Activated CD8-positive, alpha-beta memory T cell treated with anti-CD3 and anti-CD28 coated beads for 36 hours (primary cell): Measurements from ENCODE around the gene AFF3. TPM values are rescaled to one million over a fixed set of nuclear protein-coding genes. Genes with fewer than 3 reads are reported as not detected.
"Not testable (repeated sequence)": the region's sequence is repeated elsewhere in the genome, so short reads cannot be mapped to it uniquely, and the experiment has no call there.

ENCODE experiments used
- CTCF ChIA-PET: fragments of 350-600 bp; sonication (Branson Sonifier 250); formaldehyde crosslinking; loops from one replicate; lab custom pipeline; 2021; ENCODE audit warnings: antibody characterized with exemption; lab: Charles Lee
- POLR2A ChIA-PET: fragments of 350-600 bp; sonication (Branson Sonifier 250); formaldehyde crosslinking; loops from one replicate; lab custom pipeline; 2021; ENCODE audit warnings: antibody characterized with exemption; lab: Charles Lee
- total RNA-seq, 2 experiments: library from RNA; stranded (reverse); gene quantifications; one replicate each; pipeline ENCODE4 v1.2.3, GENCODE V29; 2021

The AFF3 gene
- total RNA-seq, 2 experiments from 2014 or later: 0.71 to 1.1 TPM

DNA sequence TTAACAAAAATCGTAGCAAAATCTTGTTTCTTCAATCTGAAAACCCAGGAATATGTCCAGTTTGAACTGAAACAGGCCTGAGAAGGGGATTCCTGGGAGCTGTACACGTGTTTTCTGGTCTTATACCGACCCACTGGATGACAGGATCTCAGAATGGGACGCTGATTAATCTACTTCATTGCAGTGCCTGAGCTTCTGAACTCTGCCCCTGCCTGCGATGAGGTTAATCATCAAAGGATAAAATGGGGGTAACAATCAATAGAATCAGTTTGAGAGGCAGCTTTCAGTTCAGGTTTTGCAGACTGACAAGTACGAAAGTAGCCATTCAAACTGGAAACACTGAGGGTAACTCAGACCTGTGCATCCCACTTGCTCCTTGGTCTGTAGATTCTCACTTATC lies 378.6 kb downstream of the AFF3 start:
- CTCF ChIA-PET: no interaction called here
- POLR2A ChIA-PET: no interaction called here

DNA sequence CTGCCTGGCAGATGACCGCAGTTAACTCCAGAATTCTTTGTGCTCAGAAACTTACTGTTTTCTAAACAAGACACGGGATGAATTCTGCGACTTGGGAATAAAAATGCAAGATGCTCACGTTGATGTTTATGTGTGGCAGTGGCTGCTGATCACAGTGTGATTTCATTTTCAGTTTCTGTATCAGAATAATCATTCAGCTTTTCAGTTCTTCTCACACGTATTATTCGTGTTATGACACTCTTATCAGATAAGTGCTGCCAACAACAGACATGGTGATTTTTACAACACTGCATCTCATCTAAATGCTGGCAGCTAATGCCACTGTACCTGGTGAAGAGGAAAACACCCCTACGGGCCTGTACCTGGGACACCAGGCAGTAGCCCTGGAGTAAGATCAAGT lies 379.7 kb downstream of the AFF3 start:
- POLR2A ChIA-PET: no interaction called here

DNA sequence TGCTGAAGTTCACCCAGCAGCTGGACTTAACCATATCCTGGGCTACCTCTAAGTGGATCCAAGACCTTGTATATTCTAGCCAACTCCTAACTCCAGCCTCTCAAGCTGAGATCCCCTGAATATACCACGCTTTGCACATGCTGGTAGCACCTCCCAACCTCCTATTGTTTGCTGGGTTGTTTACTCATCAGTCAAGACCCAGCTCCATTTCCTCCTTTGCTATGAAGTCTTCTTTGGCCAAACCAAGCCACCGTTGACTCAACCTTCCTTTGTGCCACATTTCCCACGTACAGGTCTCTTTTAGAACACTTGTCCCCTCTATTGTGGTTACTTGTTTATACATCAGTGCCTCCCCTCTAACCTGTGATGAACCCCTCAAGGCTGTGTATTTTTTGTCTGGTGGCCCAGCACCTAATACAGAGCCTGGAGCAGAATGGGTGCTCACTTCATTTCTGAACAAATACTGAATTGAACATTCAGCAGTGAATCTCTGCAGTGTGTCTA lies 384.7 kb downstream of the AFF3 start:
- CTCF ChIA-PET: no interaction called here
- POLR2A ChIA-PET: no interaction called here

More for the DNA sequence above, 379.7 kb downstream of the AFF3 start:
- CTCF ChIA-PET: no interaction called here

DNA sequence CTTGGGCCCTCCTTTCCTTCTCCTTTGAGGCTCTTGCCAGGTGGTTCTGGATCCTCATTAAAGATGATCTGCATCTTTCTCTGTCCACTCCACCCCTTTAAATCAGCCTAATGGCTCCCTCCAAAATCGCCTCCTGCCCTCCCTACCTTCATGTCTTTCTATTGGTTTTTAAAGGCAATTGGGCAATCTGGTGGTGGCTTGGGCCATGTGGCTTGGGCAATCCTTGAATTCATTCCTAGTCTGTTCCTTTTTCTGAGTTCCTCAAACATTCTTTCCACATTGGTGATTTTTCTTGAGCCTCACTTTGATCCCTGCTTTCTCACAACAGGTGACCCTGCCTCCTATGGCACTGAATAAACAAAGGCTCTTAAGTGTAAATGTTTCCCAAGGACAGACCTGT lies 386.3 kb downstream of the AFF3 start:
- ChIA-PET POLR2A (no interaction called here), CTCF (no interaction called here)

DNA sequence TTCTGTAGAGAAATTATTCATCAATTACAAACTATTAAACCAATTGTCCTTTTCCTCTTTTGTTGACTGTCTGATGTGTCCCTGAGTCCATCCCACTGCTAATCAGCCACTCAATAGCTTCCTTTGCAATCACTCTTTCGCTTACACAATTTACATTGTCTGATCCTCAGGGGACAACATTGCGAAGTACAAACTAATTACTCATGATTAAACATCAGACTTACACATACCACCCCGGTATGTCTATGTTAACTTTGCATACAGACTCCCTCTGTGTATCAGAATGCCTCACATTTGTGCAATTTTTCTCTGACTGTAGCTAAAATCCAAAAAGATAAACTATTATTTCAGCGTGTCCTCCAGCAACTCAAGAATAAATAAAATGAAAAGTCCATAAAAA lies 388.2 kb downstream of the AFF3 start:
- CTCF ChIA-PET: no interaction called here
- POLR2A ChIA-PET: no interaction called here

DNA sequence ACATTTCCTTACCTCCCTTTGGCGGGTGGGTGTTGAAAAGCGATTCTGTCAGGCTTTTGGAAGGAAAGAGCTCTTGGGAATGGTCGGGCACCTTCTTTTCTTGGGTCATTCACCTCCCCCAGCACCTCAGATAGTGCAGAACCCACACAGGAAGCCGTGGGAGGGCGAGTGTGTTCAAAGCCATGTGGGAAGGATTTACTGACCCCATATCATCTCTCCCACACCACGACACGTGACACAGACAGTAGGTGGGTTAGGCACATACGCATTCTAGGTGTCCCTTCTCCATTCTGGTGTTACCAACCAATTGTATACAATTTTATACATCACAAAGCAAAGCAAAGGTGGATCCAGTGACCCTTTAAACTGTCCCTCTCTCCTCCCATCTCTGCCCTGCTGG lies 388.9 kb downstream of the AFF3 start:
- POLR2A ChIA-PET: no interaction called here
- CTCF ChIA-PET: no interaction called here

DNA sequence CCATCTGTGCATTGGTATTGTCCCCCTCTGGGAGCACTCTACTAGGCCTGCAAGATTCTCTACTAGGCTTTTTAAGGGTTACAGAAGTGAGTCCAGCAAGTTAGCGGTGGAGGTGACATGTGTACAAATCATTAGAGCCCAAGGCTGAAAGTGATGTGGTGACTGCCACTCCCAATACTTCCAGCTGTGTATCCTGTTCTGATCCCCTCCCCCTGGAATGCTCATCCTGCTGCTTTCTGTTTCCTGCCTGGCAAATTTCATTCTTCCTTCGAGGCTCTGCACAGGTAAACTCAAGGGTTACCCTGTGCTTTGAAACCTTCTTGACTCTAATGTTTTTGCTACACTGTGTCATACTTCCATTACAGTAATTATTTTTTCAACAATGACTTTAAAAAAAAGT lies 394.0 kb downstream of the AFF3 start:
- ChIA-PET POLR2A (no interaction called here), CTCF (no interaction called here)

DNA sequence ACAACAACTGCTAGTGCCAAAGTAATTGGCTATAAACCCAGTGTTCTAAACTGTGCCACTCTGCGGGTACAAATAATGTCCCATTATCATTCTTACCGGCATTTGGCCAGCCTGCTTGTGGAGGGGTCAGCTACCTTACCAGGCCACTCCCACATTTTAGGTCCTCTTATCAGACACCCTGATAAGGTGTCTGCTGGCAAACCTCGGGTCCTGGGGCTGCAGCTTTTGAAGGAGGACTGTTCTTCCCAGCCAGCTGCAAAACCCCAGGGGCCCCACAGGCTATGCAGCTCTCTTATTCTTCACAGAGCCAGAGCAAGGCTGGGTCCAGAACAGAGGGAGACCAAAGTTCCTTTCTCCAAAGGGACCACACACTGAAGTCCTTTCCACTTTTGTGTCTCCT lies 394.5 kb downstream of the AFF3 start:
- ChIA-PET POLR2A (no interaction called here), CTCF (no interaction called here)

DNA sequence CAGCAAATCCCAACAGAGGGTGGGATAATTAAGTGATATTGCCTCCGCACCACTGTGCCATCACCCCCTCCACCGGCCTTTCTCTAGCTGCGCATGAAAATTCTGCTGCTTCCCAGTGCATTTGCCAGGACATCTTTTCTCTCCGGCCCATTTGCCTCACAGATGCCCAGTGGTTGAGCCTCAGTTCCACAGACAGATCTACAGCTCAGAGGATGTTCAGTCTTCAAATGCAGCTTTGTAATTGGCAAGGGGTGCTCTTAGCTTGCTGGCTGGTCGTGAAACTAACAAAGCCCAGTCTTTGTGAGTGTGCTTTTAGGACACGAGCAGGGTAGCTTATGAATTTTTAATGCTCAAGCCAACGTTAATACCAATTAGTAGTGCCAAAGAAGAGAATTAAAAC lies 399.2 kb downstream of the AFF3 start:
- POLR2A ChIA-PET: no interaction called here
- CTCF ChIA-PET: no interaction called here

DNA sequence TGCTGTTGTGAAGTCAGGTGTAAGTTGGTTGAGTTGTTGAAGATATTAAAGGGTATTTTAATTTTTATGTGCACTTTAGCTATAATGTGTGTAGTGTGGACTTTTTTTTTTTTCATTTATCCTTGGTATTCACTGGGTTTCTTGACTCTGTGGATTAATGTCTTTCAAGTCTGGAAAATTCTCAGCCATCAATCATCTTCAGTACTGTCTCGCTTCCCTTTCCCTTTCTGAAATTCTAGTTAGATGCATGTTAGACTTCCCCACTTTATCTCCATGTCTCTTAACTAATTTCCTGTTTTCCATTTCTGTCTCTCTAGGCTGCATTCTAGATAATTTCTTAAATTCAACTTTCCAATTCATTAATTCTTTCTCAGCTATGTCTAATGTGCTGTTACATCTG lies 404.9 kb downstream of the AFF3 start:
- ChIA-PET CTCF (no interaction called here), POLR2A (no interaction called here)

DNA sequence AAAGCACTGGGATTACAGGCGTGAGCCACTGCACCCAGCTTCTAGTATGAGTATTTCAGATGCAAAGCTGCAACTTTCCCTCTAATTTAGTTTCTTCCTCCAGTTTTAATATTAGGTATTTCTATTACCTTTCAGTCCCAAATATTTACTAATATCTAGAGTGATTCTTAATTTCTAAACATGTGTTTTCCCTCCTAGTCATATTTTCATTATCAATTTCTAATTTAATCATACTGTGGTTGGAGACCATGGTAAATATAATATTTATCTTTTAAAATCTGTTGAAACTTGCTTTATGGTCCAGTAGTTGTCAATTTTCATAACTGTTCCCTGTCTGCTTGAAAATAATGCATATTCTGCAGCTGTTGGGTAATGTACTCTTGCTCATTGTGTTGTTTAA lies 406.6 kb downstream of the AFF3 start:
- POLR2A ChIA-PET: no interaction called here
- CTCF ChIA-PET: no interaction called here

DNA sequence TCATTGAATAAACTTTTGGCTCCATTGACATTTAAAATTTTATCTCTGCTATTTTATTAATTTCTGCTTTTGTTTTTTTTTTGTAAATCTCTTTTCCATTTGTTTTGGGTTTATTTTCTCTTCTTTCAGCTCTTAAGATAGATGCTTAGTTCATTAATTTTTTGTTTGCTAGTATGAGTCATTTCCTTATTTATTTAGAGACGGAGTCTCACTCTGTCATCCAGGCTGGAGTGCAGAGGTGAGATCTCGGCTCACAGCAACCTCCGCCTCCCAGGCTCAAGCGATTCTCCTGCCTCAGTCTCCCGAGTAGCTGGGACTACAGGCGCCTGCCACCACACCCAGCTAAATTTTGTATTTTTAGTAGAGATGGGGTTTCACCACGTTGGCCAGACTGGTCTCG lies 407.1 kb downstream of the AFF3 start:
- POLR2A ChIA-PET: not testable (repeated sequence)

DNA sequence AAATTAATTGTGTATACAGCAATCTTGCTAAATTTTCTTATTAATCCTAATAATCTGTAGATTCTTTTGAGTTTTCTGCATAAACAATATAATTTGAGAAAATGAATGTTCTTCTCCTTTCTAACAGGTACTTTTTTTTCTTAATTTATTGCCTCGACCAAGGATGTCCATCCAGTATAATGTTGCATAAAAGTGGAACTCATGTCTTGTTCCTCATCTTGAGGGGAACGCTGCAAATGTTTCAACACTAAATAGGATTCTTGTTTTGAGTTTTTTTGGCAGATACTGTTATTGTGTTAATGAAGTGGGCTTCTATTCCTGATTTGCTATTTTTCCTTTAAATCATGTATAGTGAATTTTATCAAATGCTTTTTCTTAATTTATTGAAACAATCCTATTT lies 408.2 kb downstream of the AFF3 start:
- CTCF ChIA-PET: no interaction called here
- POLR2A ChIA-PET: no interaction called here

More for the DNA sequence above, 407.1 kb downstream of the AFF3 start:
- CTCF ChIA-PET: not testable (repeated sequence)

DNA sequence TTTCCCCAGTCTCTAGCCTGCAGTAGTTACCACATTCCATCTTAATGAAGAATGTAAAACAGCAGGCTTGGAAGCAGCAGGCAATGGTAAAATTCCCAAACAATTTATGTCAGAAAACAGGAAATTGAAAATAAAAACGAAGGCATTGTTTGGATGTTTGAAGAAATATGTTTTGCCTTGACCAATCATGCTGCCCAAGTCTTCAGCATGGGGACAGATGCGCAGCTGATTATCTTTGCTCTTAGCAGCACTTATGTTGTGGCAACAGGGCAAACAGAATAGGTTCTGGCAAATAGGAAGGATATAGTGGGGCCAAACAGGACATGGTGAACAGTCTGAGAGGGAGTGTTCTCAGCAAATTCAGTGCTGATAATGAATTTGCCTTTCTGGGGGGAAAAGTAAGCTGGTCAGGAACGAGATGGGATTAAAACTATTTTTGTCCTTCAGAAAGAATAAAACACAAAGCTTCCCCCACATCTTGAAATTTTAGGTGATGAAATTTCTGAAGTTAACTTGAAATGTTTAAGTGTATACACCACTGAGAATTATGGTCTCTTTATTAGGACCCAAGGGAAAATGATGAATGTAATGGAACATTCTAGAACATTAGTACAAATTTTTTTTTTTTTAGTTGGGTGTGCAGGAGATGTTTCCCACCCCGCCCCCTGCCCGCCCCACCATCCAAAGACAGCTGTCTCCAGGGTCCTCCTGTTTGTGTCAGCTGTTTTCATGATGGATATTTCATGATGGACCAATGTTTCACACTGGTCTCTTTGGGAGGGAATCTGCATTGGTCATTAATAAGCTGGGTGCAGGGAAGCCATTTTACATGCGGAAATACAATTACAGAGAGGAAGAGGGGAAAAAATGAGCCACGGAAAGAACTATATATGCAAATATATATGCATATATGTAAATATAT lies 413.0 kb downstream of the AFF3 start:
- ChIA-PET CTCF (no interaction called here), POLR2A (no interaction called here)

DNA sequence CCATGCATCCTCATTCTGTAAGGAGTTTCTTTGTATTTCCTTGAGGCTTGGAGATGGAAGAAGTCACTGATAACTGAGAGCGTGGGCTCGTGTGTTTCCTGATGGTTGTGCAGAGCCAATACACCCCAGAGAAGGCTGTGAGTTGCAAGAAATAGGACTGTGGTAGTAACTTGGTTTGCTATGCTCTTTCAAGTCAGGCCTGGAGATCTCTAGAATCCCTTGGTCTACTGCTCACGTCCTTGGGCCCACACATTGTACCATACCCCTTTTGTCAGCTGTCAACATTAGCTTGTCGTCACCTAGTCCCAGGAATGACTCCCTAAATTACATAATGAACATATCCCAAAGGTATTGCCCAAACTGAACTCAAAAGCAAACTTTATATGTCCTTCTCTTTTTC lies 414.2 kb downstream of the AFF3 start:
- CTCF ChIA-PET: no interaction called here
- POLR2A ChIA-PET: no interaction called here

DNA sequence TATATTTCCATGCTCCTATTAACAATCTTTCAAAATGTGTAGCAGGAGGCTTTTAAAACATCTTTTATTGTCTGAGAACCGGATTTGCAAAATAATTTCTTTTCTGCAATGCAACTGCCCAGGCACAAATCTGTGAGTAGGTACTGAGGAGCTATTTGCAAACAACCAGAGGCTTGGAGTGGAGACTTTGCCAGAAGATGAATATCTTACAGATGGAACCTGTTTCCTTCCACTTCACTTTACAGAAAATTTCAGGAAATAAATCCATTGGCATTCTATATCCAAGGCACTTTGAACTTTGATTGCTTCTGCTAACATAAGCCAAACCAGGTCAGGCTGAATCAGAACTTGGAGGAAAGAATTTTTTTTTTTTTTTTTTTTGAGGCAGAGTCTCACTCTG lies 415.2 kb downstream of the AFF3 start:
- ChIA-PET POLR2A (no interaction called here), CTCF (no interaction called here)

DNA sequence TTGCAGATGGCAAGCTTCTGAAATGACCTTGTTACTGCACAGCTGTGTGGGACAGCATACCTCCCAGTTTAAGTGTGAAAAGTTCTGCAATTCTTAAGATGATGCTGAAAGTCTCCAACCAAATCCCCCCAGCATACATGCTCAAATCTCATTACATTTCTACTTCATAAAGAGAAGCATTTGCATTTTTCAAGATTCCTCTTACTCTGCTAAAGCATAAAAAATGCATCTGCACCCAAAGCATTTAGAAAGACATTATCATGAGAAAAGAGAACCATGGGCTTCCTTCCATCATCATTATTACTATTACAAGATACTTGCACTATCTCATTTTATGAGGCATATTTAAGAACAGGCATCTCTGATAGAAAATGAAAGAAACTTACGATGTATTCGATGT lies 415.7 kb downstream of the AFF3 start:
- ChIA-PET CTCF (no interaction called here), POLR2A (no interaction called here)

DNA sequence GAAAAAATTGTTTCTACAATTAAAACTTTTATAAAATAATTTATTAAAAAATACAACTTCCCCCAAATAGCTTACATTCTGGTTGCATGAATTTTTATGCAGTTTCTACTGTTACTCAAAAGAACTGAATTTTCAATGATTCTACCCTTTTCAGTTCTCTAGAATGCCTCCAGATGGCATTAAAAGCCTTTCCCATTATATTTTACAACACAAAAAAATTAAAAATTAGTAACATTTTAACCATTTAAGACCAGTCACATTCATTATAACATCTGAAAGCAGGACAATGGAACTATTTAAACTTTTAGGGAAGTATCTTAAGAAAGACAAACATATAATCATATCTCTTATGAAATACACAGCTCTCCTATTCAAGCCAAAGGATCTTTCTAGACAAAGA lies 416.6 kb downstream of the AFF3 start:
- POLR2A ChIA-PET: no interaction called here

DNA sequence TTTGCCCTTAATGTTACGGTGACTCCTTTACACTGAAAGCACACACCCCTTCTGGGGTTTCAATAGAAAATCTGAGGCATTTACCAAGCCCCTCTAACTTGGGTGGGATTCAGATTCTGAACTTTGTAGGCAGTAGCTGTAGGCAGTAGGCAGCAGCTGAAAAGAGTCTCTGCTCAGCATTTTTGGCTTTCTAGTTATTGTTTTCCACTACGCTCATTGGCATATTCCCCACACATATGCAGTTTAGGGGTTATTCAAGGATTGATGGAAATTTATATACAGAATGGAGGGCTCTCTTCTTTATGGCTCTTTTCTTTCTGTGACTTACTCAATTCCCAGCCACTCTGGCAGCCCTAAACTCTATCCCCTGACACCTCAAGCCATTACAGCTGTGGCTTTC lies 419.9 kb downstream of the AFF3 start:
- CTCF ChIA-PET: no interaction called here
- POLR2A ChIA-PET: no interaction called here

More for the DNA sequence above, 416.6 kb downstream of the AFF3 start:
- CTCF ChIA-PET: no interaction called here

DNA sequence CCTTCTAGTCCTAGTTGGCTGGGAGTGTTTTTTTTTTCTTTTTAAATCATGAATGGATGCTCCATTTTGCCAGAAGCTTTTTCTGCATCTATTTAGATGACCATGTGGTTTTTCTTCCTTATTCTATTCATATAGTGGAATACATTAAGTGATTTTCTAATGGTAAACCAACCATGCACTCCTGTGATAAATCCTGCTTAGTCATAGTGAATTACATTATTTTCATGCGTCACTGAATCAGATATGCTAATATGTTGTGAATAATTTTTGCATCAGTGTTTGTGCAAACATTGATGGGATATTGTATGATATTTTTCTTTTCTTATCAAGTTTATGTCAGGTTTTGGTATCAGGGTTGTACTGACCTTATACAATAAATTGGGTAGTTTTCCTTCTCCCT lies 423.3 kb downstream of the AFF3 start:
- CTCF ChIA-PET: interaction anchor here (0.5 kb wide), 1 partner anchor 12 kb away, joined by 3 read pairs; no protein-coding TSS in a partner anchor
- POLR2A ChIA-PET: no interaction called here

DNA sequence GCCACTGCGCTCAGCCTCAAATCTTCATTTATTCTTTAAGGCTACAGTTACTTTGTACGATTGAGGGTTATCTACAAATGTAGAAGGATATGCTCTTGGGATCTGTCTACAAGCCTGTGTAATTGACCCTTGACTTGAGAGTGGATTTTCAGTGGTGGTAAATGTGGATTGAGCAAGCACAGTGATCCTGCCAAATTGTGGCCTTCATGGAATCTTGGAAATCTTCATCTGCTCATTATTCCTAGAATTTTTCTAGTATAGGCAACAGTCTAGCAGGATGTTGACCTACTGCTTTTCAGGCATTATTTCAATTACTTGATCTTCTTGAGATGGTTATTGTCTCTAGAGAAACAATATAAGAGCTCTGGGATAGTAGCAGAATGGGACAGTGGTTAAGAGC lies 426.4 kb downstream of the AFF3 start:
- POLR2A ChIA-PET: no interaction called here
- CTCF ChIA-PET: no interaction called here
